Mucosa of stomach (tissue), 1 donor: Measurements from ENCODE around the gene CHPF2.

Experiments used
- H3K27me3 ChIP-seq: one replicate; pipeline ENCODE4 v1.7.0; 2013; ENCODE audit warnings: mild to moderate bottlenecking, low read length; ENCODE audit not compliant: control insufficient read depth, insufficient read depth
- H3K36me3 ChIP-seq: one replicate; pipeline ENCODE4 v1.7.0; 2013; ENCODE audit warnings: low read length; ENCODE audit not compliant: control insufficient read depth, insufficient read depth
- H3K4me1 ChIP-seq: one replicate; pipeline ENCODE4 v1.7.0; 2013; ENCODE audit warnings: mild to moderate bottlenecking, low read length; ENCODE audit not compliant: control insufficient read depth, insufficient read depth
- H3K4me3 ChIP-seq: one replicate; pipeline ENCODE4 v1.7.0; 2013; ENCODE audit warnings: low read length
- H3K9ac ChIP-seq: one replicate; pipeline ENCODE4 v1.7.0; 2013; ENCODE audit warnings: mild to moderate bottlenecking, low read length, moderate library complexity
- H3K9me3 ChIP-seq: one replicate; pipeline ENCODE4 v1.7.0; 2013; ENCODE audit warnings: mild to moderate bottlenecking, low read length, moderate library complexity; ENCODE audit not compliant: control insufficient read depth
- donor health status: Pancreatic carcinoma.

CHPF2 gene

DNA sequence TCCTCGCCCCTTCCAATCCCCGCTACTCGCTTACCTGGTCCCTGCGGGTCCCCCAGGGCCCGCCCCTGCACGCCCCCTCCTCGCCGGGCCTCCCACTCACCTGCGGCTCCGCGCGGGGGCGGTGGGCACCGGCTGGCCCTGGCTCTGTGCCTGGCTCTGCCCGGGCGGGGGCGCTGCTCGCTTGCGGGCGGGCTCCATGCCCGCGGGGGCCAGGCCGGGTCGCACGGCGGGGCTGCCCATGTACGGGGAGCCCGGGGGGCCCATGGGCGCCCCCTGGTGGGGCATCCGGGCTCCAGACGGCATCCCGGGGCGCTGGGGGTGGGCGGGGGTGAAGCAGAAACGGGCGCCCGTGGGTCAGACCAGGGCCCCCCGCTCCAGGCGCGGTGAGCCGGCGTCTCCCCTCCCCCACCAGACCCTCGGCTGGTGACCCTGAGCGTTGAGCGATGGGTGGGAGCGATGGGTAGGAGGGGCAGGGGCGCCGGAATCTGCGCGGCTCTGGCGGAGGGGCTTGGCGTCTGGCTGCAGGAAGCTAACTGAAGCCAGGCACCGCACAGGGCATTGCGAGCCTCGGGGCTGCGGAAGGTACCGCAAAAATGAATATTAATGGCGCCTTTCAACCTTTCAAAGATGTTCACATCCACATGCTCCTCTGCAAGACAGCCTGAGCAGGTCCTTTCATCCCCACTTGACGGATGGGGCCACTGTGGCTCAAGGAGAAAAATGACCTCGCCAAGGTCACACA, 13.2 kb downstream of the CHPF2 start:
- Histone ChIP-seq H3K9me3 (no peaks in the 10 kb centered on the region), H3K36me3 (no peaks in the 10 kb centered on the region), H3K4me3 (no peak overlapping the region), H3K27me3 (peaks cover 61% of the 10 kb centered on the region), H3K4me1 (peaks cover 51% of the 10 kb centered on the region), H3K9ac (no peak overlapping the region)

DNA sequence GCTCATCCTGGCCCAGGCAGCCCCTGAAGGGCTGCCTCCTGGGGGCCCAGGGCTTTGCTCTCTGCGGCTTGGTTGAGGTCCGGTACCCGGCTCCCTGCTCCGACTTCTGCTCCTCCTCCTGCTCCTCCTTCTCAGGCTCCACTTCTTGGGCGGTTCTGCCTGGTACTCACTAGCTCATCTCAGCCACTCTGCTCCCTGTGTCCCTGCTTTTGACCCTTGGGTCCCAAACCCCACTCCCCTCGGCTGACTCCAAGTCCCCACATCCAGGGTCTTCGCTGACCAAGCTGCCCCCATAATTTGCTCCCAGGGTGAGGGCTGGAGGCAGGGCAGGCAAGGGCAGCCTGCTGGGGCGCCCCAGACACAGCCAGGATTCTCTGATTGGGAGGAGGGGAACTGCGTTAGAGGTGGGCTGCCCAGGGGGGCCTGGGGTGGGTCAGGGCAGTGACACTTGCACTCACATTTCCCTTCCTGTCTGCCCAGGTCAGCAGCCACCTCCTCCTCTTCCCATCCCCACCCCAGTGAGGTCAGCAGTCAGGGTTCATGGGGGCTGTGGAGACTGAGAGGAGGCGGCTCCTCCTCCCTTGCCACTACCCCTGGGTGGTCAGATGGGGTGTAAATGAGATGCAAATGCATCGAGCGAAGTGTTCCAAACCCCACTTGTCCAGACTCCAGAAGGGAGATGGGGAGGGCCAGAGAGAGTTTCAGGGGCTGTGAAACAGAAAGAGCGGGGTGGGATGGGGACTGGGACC, 14.0 kb downstream of the CHPF2 start:
- peaks cover 58% of the 10 kb centered on the region for H3K4me1 ChIP-seq
- no peaks in the 10 kb centered on the region for H3K9me3 ChIP-seq
- no peak overlapping the region for H3K4me3 ChIP-seq
- H3K36me3 ChIP-seq = no peaks in the 10 kb centered on the region
- peaks cover 68% of the 10 kb centered on the region for H3K27me3 ChIP-seq
- H3K9ac ChIP-seq = no peak overlapping the region

DNA sequence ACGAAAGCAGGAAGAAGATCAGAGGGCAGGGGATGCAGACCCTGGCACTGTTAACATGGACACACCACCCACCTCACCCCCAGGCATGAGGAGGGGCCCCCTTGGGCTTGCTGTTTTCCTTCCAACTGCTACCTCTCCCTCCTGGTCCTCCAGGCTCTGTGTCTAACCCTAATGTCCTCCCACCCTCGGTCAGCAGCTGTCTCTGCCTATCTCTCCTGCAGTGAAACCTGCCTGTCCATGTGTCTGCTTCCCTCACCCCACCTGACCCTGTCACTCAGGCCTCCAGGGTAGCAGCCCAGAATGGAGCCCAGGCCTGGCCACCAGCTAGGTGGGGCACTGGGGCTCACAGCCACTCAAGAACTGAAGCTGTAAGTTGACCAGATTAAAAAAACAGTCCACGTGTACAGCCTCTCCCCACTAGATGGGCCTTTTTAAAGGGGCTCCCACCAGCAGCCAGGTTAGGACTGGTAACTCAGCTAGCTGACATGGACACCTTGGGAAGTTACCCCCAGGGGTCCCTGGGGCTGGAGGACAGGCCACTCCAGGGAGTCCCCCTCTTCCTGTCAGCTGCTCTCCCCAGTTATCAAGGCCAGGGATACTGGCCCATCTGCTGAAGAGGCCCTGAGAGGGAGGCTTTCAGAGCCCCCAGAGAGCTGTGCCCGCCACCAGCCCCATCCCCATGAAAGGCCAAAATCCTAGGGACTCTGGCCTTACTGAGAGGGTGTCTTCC, 14.7 kb downstream of the CHPF2 start:
- no peak overlapping the region for H3K4me3 ChIP-seq
- H3K4me1 ChIP-seq = peaks cover 61% of the 10 kb centered on the region
- H3K27me3 ChIP-seq = peaks cover 73% of the 10 kb centered on the region
- peak overlapping the region; percentile 51 for H3K9ac ChIP-seq
- no peaks in the 10 kb centered on the region for H3K9me3 ChIP-seq
- no peaks in the 10 kb centered on the region for H3K36me3 ChIP-seq

DNA sequence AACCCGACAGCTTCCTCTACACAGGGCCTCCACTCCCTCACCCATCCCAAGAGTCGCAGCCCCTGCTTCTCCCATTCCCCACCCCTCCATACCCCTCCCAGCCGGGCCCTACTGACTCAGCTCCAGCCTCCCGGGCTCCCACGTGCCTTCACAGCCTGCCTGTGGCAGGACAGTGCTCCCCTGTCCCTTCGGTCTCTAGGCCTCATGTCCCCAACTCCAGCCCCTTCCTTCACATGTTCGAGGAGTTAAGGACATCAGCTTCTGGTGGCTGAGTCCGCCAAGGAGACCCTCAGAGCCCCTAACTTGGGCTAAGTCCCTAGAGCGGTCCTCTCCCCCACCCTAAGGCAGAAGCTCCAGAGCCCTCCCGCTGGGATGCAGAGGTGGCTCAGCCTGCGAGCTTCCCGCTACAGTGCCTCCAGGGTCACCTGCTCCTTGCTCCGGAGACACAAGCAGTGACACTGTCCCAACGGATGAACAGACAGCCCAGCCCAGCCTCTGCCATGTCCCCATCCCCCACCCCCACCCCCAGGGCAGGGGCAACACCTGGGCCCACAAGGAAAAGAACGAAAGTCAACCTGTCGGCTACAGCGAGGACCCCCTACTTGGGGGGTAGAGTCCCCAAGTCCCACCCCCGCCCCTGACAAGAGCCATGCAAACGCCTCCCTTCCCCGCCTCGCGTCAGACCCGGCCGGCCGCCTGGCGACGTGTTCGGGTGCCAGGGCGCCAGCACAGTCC, 15.5 kb downstream of the CHPF2 start:
- Histone ChIP-seq H3K9me3 (no peaks in the 10 kb centered on the region), H3K4me1 (peaks cover 61% of the 10 kb centered on the region), H3K36me3 (no peaks in the 10 kb centered on the region), H3K27me3 (peaks cover 77% of the 10 kb centered on the region), H3K9ac (peak overlapping the region; percentile 55), H3K4me3 (no peak overlapping the region)

DNA sequence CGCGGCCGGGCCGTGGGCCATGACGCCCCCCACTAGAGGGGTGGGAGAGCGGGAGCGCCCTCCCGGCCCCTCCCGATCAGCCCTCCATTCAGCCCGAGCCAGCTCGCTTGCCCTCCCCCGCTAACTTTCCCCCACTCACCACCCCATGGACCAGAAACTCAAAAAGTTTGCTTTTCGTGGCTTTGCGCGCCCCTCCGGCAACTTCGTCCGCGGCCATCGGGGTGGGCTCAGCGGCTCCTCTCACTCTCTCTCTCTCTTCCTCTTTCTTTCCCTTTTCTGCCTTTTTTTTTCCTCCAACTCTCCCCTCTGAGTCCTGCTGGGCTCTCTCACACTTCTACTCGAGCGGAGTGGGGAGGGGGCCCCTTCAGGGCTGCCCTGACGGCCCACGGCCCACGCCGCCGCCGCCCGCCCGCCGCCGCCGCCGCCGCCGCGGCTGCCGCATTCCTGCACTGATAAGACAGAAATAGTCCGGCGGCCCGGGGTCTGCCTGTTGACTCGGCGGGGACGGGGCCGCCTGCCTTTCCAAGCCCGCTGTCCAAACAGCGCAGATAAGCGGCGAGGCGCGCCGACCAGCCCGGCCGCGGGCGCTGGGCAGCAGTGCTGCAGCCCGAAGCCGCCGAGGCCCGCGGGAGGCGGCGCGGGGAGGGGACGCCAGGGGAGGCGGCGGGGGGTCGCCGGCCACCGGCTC, 16.2 kb downstream of the CHPF2 start, which contains the start of gene SMARCD3:
SMARCD3 (minus strand) TSS at position 349 of the 688 bp plus-strand sequence; CDS start at position 217, 132 bp downstream.
- H3K4me3 ChIP-seq = no peak within 1 kb of the TSS
- H3K9ac ChIP-seq = peak within 1 kb of the TSS; percentile 55
- no peaks in the 10 kb centered on the region for H3K36me3 ChIP-seq
- H3K9me3 ChIP-seq = no peaks in the 10 kb centered on the region
- H3K4me1 ChIP-seq = peaks cover 56% of the 10 kb centered on the region
- peaks cover 82% of the 10 kb centered on the region for H3K27me3 ChIP-seq

DNA sequence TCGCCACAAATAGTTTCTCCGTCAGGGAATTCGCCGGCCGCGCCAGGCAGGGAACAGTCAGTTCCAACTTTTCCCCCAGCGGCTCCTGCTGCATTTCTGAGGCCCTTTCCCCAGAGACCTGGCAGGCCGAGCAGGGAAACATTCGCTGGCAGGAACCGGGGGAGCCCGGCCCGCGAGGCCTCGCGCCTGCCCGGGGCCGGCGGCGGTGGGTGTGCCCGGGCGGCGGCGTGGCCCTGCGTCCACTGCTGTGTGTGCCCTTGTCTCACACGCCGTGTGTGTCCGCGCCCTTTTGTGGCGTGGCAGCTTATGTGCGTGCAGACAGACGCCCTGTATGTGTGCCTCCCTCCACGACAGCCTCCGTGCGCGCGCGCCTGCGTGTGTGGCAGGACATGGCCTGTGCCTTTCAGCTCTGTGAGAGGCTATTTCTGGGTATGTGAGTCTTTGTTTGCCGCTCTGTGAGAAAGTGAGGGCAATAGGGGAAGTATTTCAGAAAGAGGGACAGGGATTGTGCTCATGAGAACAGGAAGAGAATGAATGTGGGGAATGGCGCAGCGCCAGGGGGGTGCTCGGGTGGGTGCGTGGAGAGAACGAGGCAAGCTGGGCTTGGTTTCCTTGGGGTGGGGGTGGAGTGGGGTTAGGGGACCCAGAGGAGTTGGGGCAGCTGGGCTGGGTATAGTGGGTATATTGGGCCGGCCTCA, 16.9 kb downstream of the CHPF2 start:
- H3K4me1 ChIP-seq = peaks cover 49% of the 10 kb centered on the region
- peak overlapping the region; percentile 51 for H3K9ac ChIP-seq
- H3K4me3 ChIP-seq = no peak overlapping the region
- no peaks in the 10 kb centered on the region for H3K36me3 ChIP-seq
- H3K9me3 ChIP-seq = no peaks in the 10 kb centered on the region
- H3K27me3 ChIP-seq = peaks cover 80% of the 10 kb centered on the region

DNA sequence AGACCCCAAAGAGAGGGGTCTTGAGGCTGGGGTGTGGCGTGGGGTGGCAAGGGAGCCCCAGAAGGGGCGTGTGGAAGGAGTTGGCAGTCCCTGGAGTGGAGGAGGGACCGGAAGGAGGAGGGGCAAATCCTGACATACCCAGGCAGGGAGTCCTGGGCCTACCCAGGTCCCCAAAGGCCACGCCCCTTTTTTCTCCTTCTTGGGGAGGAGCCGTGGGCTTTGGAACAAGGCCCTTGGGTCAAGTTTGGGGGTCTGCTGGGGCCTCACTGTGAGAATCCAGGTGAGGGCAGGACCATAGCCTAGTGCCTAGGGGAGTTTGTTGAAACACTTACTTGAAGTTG, 17.4 kb downstream of the CHPF2 start:
- peaks cover 79% of the 10 kb centered on the region for H3K27me3 ChIP-seq
- H3K9ac ChIP-seq = peak overlapping the region; percentile 51
- H3K4me1 ChIP-seq = peaks cover 44% of the 10 kb centered on the region
- no peak overlapping the region for H3K4me3 ChIP-seq
- H3K36me3 ChIP-seq = no peaks in the 10 kb centered on the region
- H3K9me3 ChIP-seq = no peaks in the 10 kb centered on the region

DNA sequence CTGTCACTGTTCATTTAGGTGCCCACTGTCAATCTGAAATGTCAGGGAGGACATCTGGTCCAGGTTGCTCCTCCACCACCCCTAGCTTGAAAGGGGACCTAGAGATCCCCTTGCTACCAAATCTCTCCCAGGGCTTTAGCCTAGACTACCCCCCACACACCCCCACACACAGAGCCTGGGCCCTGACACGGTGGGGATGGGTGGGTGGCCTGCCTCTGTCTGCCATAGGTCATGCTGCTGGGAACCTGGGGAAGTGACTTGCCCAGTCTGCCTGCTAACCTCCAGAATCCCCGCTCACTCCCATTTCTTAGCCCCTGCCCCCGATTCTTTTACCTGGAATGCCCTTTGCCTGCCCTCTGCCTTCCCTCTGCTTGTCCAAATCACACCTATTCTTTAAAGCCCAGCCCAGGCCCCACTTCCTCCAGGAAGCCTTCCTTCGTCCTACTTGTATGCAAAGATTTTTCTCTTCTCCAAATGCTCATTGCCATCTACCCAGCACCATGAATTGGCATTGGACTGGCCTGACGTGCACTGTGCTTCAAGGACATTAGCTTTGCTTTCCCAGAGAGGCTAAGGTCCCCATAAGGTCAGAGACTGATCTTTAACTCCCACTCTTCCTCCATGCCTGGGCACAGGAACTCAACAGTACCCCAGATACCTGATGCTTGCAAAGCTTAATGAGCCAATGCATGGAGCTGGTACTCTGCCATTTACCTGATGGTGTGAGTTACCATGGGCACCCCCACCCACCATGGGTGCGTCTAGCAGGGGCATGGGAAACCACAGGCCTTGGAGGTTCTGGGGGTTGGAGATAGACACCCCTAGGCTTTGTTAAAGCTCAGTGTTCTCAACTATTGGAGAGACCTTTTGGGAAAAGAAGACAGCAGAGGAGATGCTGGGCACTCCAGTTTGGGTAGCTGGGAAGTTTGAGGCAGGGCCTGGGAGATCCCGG, 18.2 kb downstream of the CHPF2 start:
- no peak overlapping the region for H3K4me3 ChIP-seq
- H3K9ac ChIP-seq = no peak overlapping the region
- peaks cover 76% of the 10 kb centered on the region for H3K27me3 ChIP-seq
- H3K9me3 ChIP-seq = no peaks in the 10 kb centered on the region
- H3K4me1 ChIP-seq = peaks cover 38% of the 10 kb centered on the region
- H3K36me3 ChIP-seq = no peaks in the 10 kb centered on the region

DNA sequence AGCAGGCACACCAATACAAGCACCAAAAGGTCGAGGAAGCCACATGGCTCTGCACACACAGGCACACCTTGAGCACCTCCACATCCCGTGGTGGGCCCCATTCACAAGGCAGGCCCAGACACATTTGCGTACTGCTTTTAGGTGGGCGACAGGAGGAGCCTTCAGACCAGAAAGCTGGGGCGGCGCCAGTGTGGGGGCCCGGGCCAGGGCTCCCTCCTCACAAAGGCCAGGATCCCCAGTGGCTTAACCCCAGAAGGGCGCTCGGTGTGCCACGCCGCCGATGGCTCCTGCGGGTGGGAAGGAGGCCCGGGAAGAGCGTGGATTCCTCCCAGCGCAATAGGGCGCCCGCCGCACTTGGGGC, 19.0 kb downstream of the CHPF2 start:
- Histone ChIP-seq H3K4me3 (no peak overlapping the region), H3K9me3 (no peaks in the 10 kb centered on the region), H3K9ac (no peak overlapping the region), H3K36me3 (no peaks in the 10 kb centered on the region), H3K4me1 (peaks cover 38% of the 10 kb centered on the region), H3K27me3 (peaks cover 69% of the 10 kb centered on the region)
